ENCODE measurements around the gene PDLIM1.

PDLIM1 gene

DNA sequence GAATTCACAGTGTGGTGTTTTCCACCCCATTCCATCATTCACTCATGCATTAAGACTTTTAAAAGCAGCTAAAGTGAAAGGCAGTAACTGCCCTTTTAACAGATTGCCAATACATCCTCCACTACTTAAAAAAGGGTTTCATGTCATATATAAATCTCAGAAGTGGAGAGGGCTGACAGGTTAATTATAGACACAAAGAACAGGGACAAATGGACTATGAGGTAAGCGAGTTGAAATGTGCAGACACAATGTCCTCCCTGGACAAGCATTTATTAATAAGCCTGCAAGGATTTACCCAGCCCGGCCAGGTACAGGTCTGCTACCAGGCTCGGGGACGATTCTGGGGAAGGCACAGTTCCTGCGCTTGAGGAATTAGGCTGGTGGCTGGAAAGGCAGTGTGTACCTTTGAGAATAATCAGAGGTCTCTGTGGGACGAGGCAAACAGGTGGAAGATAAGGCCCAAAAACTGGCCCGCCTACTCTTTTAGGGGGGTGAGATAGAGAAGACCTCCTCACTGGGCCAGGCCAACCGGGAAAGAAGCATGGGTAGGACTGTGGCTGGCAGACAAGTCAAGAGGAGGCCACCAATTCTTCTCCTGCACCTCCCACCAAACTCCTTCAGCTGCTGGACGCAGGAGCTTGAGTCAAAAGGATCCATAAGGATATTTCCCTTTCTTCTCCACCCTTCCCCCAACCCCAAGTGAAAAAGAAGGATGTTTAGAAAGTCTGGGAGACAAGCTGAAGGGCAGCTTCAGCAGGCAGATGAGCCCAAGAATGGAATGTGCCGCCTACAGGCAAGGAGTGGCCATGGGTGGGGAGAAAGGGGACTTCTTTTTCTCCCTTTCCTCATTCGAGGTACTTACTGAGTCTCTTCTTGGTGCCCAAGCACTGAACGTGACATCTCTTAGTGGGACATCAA is 1.5 kb downstream of the PDLIM1 start:
- in situ Hi-C loops (cut with MboI; ENCODE audit: low sequenced_read_pairs): no loop called here

- in situ Hi-C loops (cut with MboI; ENCODE audit: low sequenced_read_pairs): no loop called here
Measured at GRCh38 chr10:95288303-95288702, 2.5 kb downstream of the PDLIM1 start.

DNA sequence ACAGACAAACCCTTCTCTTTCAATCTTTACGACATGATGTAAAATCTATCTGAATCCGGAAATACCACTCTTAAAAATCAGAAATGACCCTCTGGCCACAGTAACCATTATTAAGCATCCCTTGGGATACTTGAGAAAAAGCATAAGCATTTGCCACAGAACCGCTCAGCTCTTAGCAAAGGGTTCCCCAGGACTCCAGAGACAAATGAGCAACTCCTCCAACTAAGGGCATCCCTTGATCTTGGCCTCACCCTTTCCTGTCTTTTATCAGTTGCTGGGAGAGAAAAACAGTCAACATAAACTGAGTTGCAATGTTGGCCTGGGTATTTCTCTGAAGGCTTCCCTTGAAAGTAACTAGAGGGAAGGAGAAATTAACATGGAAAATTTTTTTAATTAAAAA is 3.5 kb downstream of the PDLIM1 start:
- in situ Hi-C loops (cut with MboI; ENCODE audit: low sequenced_read_pairs): no loop called here

GRCh38 chr10:95286707-95287106 is 4.1 kb downstream of the PDLIM1 start:
- in situ Hi-C loops (cut with MboI; ENCODE audit: low sequenced_read_pairs): no loop called here

- in situ Hi-C loops (cut with MboI; ENCODE audit: low sequenced_read_pairs): no loop called here
Measured at GRCh38 chr10:95285556-95285955, 5.2 kb downstream of the PDLIM1 start.

GRCh38 chr10:95284807-95285206 is 6.0 kb downstream of the PDLIM1 start:
- in situ Hi-C loops (cut with MboI; ENCODE audit: low sequenced_read_pairs): no loop called here

DNA sequence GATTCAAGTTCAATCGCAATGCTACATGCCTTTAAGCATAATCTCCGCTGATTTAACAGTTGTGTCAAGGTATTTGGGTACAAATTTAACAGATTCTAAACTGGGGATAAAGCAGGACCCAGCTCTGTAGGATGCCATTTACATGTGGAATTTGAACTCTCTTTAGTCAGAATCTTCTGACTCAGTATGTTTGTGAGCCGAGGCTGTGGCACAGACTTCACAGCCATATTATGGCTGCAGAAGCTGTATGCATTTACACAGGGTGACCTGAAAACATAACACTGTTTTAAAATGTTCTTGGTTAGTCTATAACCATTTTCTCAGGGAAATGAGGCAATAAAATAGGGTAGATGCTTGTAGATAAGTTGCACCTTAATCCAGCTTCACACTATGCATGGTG is 8.7 kb downstream of the PDLIM1 start:
- in situ Hi-C loops (cut with MboI; ENCODE audit: low sequenced_read_pairs): no loop called here

DNA sequence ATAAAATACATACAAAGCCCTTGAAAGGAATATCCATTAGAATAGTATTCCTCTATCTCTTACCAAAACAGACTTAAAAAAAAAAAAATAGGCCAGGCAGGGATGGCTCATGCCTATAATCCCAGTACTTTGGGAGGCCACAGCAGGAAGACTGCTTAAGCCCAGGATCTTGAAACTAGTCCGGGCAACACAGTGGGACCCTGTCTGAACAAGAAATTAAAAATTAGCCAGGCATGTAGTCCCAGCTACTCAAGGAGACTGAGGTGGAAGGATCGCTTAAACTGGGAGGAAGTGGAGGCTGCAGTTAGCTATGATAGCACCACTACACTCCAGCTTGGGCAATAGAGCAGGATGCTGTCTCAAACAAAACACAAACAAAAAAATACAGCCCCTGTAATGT is 9.6 kb downstream of the PDLIM1 start:
- in situ Hi-C loops (cut with MboI; ENCODE audit: low sequenced_read_pairs): no loop called here

GRCh38 chr10:95280637-95281036 is 10.2 kb downstream of the PDLIM1 start:
- in situ Hi-C loops (cut with MboI; ENCODE audit: low sequenced_read_pairs): no loop called here

GRCh38 chr10:95279042-95279820 is 11.6 kb downstream of the PDLIM1 start:
- in situ Hi-C loops (cut with MboI; ENCODE audit: low sequenced_read_pairs): no loop called here

DNA sequence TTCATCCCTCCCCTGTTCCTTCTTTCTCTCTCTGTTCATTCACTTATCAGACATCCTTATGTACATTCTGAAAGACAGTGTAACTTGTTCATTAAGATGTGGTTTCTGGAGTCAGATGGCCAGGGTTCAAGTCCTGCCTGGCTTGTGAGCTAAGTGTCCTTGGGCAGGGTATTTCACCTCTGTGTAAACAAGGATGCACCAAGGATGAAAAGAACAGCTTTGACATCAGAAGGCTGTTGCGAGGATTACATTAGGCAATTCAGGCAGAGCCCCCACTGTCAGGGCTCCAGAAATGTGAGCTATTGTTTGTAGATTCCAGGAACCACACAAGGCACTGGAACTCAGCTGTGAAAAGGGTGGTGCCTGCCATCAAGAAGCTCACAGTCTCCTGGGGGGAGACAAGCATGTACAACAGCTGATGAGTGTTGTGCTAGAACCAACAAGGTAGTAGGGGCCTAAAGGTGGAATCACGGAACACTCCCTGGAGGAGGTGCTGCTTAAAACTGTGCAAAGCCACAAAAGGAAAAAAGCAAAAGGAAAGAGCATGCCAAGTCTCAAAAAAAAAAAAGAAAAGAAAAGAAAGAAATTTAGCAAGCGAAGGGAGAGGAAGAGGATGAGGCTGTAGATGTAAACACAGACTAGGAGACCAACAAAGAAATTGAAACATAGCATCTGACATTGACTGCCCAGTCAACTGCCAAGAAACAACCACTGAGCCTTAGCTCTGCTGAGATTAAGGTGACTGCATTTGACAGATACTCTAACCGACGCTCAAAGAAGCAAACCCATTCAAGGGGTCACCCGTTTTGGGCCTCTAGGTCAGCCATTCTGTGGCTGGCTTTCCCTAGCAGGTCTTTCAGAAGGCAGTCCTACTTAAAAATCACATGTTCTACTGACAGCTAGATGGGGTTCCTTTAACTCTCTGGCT is 12.5 kb downstream of the PDLIM1 start:
- in situ Hi-C loops (cut with MboI; ENCODE audit: low sequenced_read_pairs): no loop called here

GRCh38 chr10:95277614-95278013 is 13.2 kb downstream of the PDLIM1 start:
- in situ Hi-C loops (cut with MboI; ENCODE audit: low sequenced_read_pairs): no loop called here

GRCh38 chr10:95277201-95277570 is 13.6 kb downstream of the PDLIM1 start:
- in situ Hi-C loops (cut with MboI; ENCODE audit: low sequenced_read_pairs): no loop called here

- in situ Hi-C loops (cut with MboI; ENCODE audit: low sequenced_read_pairs): no loop called here
Measured at GRCh38 chr10:95276367-95277200, 14.2 kb downstream of the PDLIM1 start.

DNA sequence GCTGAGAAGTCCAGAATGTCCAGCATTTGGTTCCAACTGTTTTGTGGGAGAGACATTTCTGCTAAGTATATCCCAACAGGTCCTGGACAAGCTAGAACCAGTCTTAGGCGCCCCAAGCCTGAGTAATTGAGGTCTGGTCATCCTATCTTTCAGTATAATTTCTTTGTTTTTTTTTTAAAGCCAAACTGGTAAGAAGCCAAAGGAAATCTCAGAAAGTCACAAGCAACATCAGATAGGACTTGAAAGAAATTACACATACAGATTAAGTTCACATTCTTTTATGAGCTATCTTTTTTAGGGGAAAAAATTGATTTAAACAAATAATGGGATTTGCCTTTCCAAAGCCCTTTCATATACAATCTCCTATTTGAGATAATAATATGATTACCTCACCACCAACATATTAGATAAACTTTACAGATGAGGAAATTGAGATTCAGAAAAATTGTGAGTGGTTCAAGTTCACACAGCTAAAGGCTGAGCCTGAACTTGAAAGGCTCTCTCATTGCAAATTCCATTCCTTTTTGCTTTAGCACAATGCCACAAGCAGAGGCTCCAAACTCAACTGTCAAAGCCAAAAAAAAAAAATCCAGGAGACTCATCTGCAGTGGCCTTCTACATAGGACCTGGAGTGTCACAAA is 15.0 kb downstream of the PDLIM1 start:
- in situ Hi-C loops (cut with MboI; ENCODE audit: low sequenced_read_pairs): no loop called here

- in situ Hi-C loops (cut with MboI; ENCODE audit: low sequenced_read_pairs): no loop called here
Measured at GRCh38 chr10:95273393-95274312, 17.1 kb downstream of the PDLIM1 start.

DNA sequence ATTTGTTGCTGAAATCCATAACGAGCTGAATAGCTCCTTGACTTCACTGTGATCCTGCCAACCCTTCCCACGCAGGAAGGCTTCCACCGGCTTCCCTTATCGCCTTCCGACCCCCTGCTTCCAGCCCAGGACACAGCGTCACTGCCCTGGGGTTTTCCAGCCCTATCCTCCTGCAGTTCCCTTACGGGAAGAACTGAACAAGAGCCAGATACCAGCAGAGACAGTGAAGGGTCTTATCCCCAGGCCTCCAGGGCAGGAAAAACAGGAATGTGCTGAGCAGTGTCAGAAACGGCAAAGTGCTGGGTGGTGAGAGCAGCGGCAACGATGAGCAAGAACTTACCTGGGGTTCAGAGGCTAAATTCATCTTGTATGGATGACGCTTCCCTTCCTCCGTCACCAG is 22.4 kb downstream of the PDLIM1 start:
- in situ Hi-C loops (cut with MboI; ENCODE audit: low sequenced_read_pairs): no loop called here

DNA sequence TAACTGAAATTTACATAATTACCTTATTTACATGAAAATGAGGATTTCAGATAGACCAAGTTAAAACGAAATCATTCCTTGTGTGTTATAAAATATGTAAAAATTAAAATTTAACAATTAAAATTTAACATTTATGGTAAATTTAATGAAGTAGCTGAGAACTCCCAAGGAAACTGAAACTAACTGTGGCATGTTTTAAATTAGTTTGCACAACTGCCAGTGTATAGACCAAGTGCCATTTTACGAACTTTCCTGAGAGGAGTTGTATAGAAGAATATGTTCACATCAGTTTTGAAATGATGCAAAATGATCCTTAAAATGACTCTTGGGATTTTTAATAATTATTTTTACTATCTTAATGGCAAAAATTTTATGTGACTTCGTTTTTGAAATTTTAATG is 23.6 kb downstream of the PDLIM1 start:
- in situ Hi-C loops (cut with MboI; ENCODE audit: low sequenced_read_pairs): no loop called here

DNA sequence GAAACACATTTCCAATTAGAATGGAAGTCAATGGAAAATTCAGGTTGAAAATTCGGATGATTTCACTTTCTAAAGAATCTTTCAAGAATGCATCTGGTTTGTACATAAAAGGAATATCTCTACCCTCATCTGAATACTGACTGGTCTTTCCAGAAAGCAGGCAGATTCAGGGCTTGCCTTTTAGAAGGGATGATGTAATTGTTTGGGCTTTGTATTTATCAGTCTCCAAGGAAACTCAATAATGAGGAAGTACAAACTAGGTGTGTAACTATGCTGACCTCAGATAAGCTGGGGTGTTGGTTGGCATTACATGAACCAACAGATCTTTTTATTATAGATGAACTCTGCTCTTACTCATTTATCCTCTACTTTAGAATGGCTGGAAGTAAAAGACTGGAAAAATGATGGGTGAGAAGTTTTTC is 24.1 kb downstream of the PDLIM1 start:
- in situ Hi-C loops (cut with MboI; ENCODE audit: low sequenced_read_pairs): no loop called here
